Pancreas (tissue), 10 donors: ENCODE measurements around the gene RAPGEF4. TPM values are rescaled to one million over a fixed set of nuclear protein-coding genes. Genes with fewer than 3 reads are reported as not detected.

Experiments used
- ATAC-seq, 4 donors: fragments of 200-7000 bp; cut with Tn5 transposase; one replicate each; pipeline versions ENCODE4 v1.8.0 to v1.9.1; 2020; ENCODE audit warnings: mild to moderate bottlenecking in 4 of 4, moderate library complexity in 4 of 4
- DNase-seq, 6 donors: peaks; one replicate each; pipeline ENCODE4 v3.0.0-alpha.2; 2020
- FAIRE-seq: peaks from 2 replicates; lab custom pipeline; 2012; peaks lifted over from hg19 to GRCh38; lab: Jason Lieb, UNC
- H3K27ac ChIP-seq, 4 donors: fragments of 200-600 bp; sonication (generic); 1 replicate in 3 of 4; 2 replicates in 1 of 4; pipeline versions ENCODE4 v1.5.0 to v1.8.0; 2020
- H3K27me3 ChIP-seq, 4 donors: fragments of 200-600 bp; one replicate each; pipeline ENCODE4 v1.8.0; 2021
- H3K36me3 ChIP-seq, 3 donors: fragments of 200-600 bp; sonication (generic) in 1 of 3; one replicate each; pipeline versions ENCODE4 v1.5.0 to v1.8.0; 2020 to 2021
- H3K4me1 ChIP-seq, 3 donors: fragments of 200-600 bp; one replicate each; pipeline ENCODE4 v1.8.0; 2021
- H3K4me3 ChIP-seq, 4 donors: fragments of 200-600 bp; sonication (generic) in 2 of 4; one replicate each; pipeline versions ENCODE4 v1.5.0 to v1.8.0; 2020 to 2021
- H3K9me3 ChIP-seq, 4 donors: fragments of 200-600 bp; one replicate each; pipeline ENCODE4 v1.8.0; 2021
- CTCF ChIP-seq, 4 donors: fragments of 200-600 bp; sonication (generic) in 3 of 4; IDR thresholded peaks; one replicate each; pipeline versions ENCODE4 v1.5.0 to v1.8.0; 2021; ENCODE audit warnings: antibody characterized with exemption in 4 of 4
- WGBS, 2 donors: extraction: QIAGEN DNeasy Blood & Tissue Kit; methylation state at CpG; one replicate each; pipeline ENCODE4 v1.1.7; 2013; 5-methylcytosine and 5-hydroxymethylcytosine counted together
- intact Hi-C, 3 donors: fragments of 100-400 bp; cut with DNase I; formaldehyde crosslinking; loops; one replicate each; pipeline versions ENCODE4 v1.11.1 to v1.14.2; 2022
- polyA plus RNA-seq, 2 donors: library from polyadenylated mRNA; stranded (reverse); fragments of 200-250 nt; gene quantifications; one replicate each; pipeline ENCODE4 v1.2.3, GENCODE V29; 2013
- total RNA-seq, 6 donors: library from RNA; stranded (reverse); fragmentation: NEBNext Ultra II Directional in 4 of 6; extraction: Animal tissue kit (Norgen Biotek cat#: 25700) in 4 of 6; gene quantifications; one replicate each; pipeline versions ENCODE4 v1.2.1 to v1.2.4, GENCODE V29; 2021 to 2023
- donor health status: healthy with polysubstance abuse.
- donor health status: DM: no; HTN: no; CAD: no; lungs with moderate emphysema.
- donor health status: DM: no; HTN: no; CAD: no.
- donor health status: control.
- donor health status: control.
- donor health status: Bipolar disorder and iron deficiency.
- donor health status: DM: yes; HTN: yes; CAD: no.
- donor health status: DM: no; HTN: no; CAD: no.
- donor health status: DM: no; HTN: no; CAD: no.
- donor health status: DM: yes; HTN: yes; CAD: no.

RAPGEF4 gene
- total and polyA plus RNA-seq, 8 donors, result 2.1 to 9.0 (median 5.1) TPM

DNA sequence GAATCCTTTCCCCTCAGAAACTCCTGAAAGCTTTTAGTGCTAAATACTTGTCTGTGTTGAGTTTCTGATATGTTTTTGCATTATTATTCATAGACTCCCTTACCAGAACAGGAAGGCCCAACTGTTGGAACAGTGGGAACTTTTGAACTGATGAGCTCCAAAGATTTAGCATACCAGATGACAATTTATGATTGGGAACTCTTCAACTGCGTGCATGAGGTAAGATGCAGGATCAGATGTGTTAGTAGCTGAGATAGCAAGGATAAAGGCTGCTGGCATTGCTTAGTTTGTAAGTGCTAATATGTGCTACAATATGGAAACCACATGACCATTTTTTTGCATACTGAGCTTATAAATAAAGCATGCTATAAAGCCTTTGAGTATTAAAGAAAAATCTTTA is 290.8 kb downstream of the RAPGEF4 start:
- H3K27ac ChIP-seq, result no peak overlapping the region
- intact Hi-C loops, result loop anchor here in 2 of 3 donors (5.0 to 10.0 kb wide), 2 partner anchors 188 to 191 kb away; no protein-coding TSS in a partner anchor
- no peak for ATAC-seq
- H3K9me3 ChIP-seq, result no peaks in the 10 kb centered on the region
- no peak for DNase-seq
- no peak overlapping the region for H3K4me3 ChIP-seq
- no peak for FAIRE-seq
- 90 to 94% methylated on average over 1 of the region's 1 CpG for WGBS, 2 donors
- no peaks in the 10 kb centered on the region for H3K36me3 ChIP-seq
- peaks cover 4 to 14% (median 8%) of the 10 kb centered on the region in 3 donors for H3K4me1 ChIP-seq
- no peaks in the 10 kb centered on the region for H3K27me3 ChIP-seq
- TF ChIP-seq CTCF (IDR thresholded peaks at IDR 0.05), result no peak

DNA sequence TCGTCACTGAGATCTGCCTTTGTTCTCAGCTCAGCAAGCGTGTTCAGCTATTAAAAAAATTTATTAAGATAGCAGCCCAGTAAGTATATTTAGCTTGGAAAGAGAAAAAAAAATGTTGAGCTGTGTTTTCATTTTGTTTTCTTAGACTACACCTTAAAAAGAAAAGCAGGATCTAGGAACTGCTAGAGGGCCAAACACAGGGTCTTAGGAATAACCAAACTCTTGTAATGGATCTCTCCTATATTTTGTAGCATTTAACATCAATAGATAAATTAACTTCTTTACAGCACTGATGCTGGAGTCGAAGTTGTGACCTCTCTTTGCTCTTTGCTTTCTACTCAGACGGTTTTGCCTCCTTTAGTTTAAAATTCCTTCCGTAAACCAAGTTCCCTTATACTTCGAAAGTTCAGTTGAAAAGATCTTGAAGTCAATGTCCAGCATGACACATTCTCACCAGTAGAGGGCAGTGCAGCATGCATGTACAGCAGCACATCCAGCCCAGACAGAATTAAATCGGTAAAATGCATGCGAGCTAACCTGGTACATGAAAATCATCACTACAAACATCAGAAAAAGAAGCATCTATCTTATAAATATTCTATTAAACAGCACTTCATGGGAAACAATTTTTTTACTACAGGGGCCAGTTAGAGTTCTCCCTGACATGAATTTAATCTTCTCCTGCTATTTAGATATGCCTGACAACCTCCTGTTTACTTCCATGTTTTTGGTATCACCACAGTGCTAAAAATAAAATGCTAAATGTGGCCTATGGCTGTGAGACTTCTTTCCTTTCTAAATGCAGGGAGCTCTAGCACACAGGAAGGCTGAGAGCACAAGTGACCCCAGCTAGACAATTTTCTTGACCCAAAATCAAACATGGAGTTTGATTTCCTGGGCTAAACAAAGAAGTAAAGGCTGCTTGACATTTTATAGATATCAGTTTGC is 291.8 kb downstream of the RAPGEF4 start:
- Histone ChIP-seq H3K9me3 (no peaks in the 10 kb centered on the region), H3K4me1 (peaks cover 4 to 14% (median 8%) of the 10 kb centered on the region in 3 donors), H3K36me3 (no peaks in the 10 kb centered on the region), H3K27me3 (no peaks in the 10 kb centered on the region), H3K27ac (no peak overlapping the region), H3K4me3 (no peak overlapping the region)
- WGBS, 2 donors, result 24 to 26% methylated on average over 8 of the region's 8 CpGs
- DNase-seq (peak in 5 of 6 donors; percentile 65 to 84 (median 73)), FAIRE-seq (peak; percentile 75), ATAC-seq (peak; percentile 85 to 99 (median 95))
- intact Hi-C loops, result loop anchor here in 2 of 3 donors (5.0 to 10.0 kb wide), 2 partner anchors 187 to 190 kb away; no protein-coding TSS in a partner anchor
- peak; percentile 81 to 98 (median 92) for TF ChIP-seq CTCF (IDR thresholded peaks at IDR 0.05)

GRCh38 chr2:173028141-173028540 is 292.5 kb downstream of the RAPGEF4 start:
- no peak for TF ChIP-seq CTCF (IDR thresholded peaks at IDR 0.05)
- Histone ChIP-seq H3K9me3 (no peaks in the 10 kb centered on the region), H3K27ac (no peak overlapping the region), H3K27me3 (no peaks in the 10 kb centered on the region), H3K4me1 (peaks cover 4 to 14% (median 8%) of the 10 kb centered on the region in 3 donors), H3K36me3 (no peaks in the 10 kb centered on the region), H3K4me3 (no peak overlapping the region)
- no peak for FAIRE-seq
- no peak for DNase-seq
- ATAC-seq, result peak in 1 of 4 donors; percentile 17
- intact Hi-C loops, result loop anchor here in 2 of 3 donors (5.0 to 10.0 kb wide), 2 partner anchors 187 to 189 kb away; no protein-coding TSS in a partner anchor
- 63 to 69% methylated on average over 1 of the region's 1 CpG for WGBS, 2 donors

DNA sequence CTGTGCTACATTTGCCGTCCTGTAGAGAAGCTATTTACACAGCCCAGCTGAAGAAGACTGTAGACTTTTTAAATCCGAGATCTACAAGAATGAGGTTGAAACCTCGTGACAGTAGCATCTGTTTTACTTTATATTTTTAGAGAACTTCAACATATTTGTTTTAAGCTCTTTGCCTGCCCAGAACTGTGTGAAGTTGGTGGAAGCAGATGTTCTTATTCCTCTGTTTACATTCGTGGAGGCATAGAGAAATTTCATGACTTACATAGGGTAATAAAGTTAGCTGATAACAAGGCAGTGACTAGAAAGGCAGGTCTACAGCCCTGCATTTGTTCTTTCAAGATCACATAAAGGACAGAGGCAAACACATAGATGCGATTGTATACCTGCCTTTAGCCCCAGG is 293.0 kb downstream of the RAPGEF4 start:
- intact Hi-C loops, result loop anchor here in 2 of 3 donors (5.0 to 10.0 kb wide), 2 partner anchors 186 to 189 kb away; no protein-coding TSS in a partner anchor
- FAIRE-seq, result no peak

More for the DNA sequence above, 293.0 kb downstream of the RAPGEF4 start:
- H3K9me3 ChIP-seq, result no peaks in the 10 kb centered on the region
- no peak overlapping the region for H3K4me3 ChIP-seq
- no peaks in the 10 kb centered on the region for H3K27me3 ChIP-seq
- H3K27ac ChIP-seq, result no peak overlapping the region
- DNase-seq, result no peak
- no peak for ATAC-seq
- 48 to 55% methylated on average over 5 of the region's 5 CpGs for WGBS, 2 donors
- no peaks in the 10 kb centered on the region for H3K36me3 ChIP-seq
- peaks cover 4 to 14% (median 8%) of the 10 kb centered on the region in 3 donors for H3K4me1 ChIP-seq
- no peak for TF ChIP-seq CTCF (IDR thresholded peaks at IDR 0.05)
